ENCODE measurements around the gene KCNJ14.

KCNJ14 gene

DNA sequence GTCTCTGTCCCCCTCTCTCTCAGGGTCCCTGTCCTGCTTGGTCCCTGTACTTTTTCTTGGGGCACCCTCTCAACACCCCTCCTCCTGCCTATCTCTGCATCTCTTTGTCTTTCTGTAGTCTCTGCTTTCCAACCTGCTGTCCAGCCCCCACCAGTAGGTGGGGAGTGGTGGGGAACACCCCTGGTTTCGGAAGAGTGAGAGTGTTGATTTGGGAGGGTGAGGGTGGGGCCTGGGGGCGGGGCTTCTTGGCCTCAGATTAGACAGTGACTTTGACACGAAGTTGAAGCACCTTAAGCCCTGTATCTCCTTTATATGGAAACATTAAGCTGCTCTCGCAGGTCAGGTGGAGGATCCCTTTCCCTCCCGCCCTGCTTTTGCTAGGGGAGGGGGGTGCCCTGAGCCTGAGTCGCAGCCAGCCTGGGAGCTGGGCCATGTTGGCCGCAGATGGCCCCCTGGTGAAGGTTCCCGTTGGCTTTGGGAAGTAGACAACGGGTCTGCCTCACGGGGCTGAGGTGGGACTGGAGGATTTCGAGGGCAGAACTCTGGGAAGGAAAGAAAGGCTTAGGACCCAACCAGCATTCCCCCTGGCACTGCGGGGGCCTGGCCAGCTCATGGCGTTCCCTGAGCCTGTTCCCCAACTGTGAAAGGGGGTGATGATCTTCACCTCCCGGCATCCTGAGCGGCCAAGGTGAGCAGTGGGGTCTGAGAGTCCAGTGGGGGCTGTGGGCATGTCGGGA, at the start of gene KCNJ14:
KCNJ14 (plus strand) TSS at position 404 of the 737 bp plus-strand sequence. CDS start 6,151 bp downstream, outside the sequence.
- Histone ChIP-seq H3K27ac (ENCODE audit: low read depth, low read length) (no peak within 1 kb of the TSS), H3K9me2 (replicated peaks; ENCODE audit: insufficient read depth, low read length) (no peaks in the 10 kb centered on the region), H3K27me3 (ENCODE audit: low read length) (no peaks in the 10 kb centered on the region), H3K4me2 (ENCODE audit: low read depth, low read length, poor library complexity, severe bottlenecking) (no peak within 1 kb of the TSS), H3K79me2 (ENCODE audit: insufficient read depth, low read length) (peaks cover 5% of the 10 kb centered on the region), H3K9ac (ENCODE audit: low read length) (no peak within 1 kb of the TSS), H4K20me1 (ENCODE audit: low read depth, low read length) (no peaks in the 10 kb centered on the region), H3K9me3 (ENCODE audit: insufficient read depth, low read length) (no peaks in the 10 kb centered on the region), H2AFZ (ENCODE audit: low read depth, low read length, severe bottlenecking) (no peak within 1 kb of the TSS), H3K4me3 (ENCODE audit: insufficient read depth, low read length, poor library complexity, severe bottlenecking) (no peak within 1 kb of the TSS), H3F3A (ENCODE audit: insufficient read depth) (no peaks in the 10 kb centered on the region), H3K36me3 (ENCODE audit: low read length) (no peaks in the 10 kb centered on the region)
- TF ChIP-seq, protein P1, sequence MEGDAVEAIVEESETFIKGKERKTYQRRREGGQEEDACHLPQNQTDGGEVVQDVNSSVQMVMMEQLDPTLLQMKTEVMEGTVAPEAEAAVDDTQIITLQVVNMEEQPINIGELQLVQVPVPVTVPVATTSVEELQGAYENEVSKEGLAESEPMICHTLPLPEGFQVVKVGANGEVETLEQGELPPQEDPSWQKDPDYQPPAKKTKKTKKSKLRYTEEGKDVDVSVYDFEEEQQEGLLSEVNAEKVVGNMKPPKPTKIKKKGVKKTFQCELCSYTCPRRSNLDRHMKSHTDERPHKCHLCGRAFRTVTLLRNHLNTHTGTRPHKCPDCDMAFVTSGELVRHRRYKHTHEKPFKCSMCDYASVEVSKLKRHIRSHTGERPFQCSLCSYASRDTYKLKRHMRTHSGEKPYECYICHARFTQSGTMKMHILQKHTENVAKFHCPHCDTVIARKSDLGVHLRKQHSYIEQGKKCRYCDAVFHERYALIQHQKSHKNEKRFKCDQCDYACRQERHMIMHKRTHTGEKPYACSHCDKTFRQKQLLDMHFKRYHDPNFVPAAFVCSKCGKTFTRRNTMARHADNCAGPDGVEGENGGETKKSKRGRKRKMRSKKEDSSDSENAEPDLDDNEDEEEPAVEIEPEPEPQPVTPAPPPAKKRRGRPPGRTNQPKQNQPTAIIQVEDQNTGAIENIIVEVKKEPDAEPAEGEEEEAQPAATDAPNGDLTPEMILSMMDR (IDR thresholded peaks at IDR 0.05; ENCODE audit: insufficient read depth, low read length, poor library complexity, severe bottlenecking), result no peak
- no peak for TF ChIP-seq EZH2phosphoT487 (conservative IDR thresholded peaks at IDR 0.05; ENCODE audit: low read length)

DNA sequence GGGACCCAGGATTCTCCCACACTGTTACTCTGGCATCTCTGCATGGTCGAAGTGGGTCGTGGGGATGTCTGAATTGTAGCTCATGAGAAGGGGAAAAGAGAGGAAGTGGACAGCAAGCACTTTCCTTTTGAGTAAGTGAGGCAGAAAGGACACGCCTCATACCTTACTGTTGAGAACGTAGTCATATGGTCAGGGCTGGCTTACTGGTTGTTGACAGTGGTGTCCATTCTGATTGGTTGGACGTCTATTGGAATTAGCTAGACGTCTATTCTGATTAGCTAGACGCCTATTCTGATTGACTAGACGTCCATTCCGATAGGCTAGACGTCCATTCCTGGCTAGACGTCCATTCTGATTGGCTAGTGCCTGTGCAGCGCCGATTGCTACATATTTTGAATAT, 49.5 kb upstream of the KCNJ14 start:
- H3F3A ChIP-seq (ENCODE audit: insufficient read depth), result no peaks in the 10 kb centered on the region
- no peak overlapping the region for H3K4me2 ChIP-seq (ENCODE audit: low read depth, low read length, poor library complexity, severe bottlenecking)
- H3K27ac ChIP-seq (ENCODE audit: low read depth, low read length), result no peak overlapping the region
- TF ChIP-seq, protein P1 (IDR thresholded peaks at IDR 0.05; ENCODE audit: insufficient read depth, low read length, poor library complexity, severe bottlenecking), result no peak
- no peak for TF ChIP-seq EZH2phosphoT487 (conservative IDR thresholded peaks at IDR 0.05; ENCODE audit: low read length)
- H3K9ac ChIP-seq (ENCODE audit: low read length), result no peak overlapping the region
- H3K9me2 ChIP-seq (replicated peaks; ENCODE audit: insufficient read depth, low read length), result no peaks in the 10 kb centered on the region
- no peaks in the 10 kb centered on the region for H3K79me2 ChIP-seq (ENCODE audit: insufficient read depth, low read length)
- H3K9me3 ChIP-seq (ENCODE audit: insufficient read depth, low read length), result no peaks in the 10 kb centered on the region
- H3K36me3 ChIP-seq (ENCODE audit: low read length), result no peaks in the 10 kb centered on the region
- H3K27me3 ChIP-seq (ENCODE audit: low read length), result no peaks in the 10 kb centered on the region
- no peak overlapping the region for H2AFZ ChIP-seq (ENCODE audit: low read depth, low read length, severe bottlenecking)
- H4K20me1 ChIP-seq (ENCODE audit: low read depth, low read length), result no peaks in the 10 kb centered on the region
- no peak overlapping the region for H3K4me3 ChIP-seq (ENCODE audit: insufficient read depth, low read length, poor library complexity, severe bottlenecking)

DNA sequence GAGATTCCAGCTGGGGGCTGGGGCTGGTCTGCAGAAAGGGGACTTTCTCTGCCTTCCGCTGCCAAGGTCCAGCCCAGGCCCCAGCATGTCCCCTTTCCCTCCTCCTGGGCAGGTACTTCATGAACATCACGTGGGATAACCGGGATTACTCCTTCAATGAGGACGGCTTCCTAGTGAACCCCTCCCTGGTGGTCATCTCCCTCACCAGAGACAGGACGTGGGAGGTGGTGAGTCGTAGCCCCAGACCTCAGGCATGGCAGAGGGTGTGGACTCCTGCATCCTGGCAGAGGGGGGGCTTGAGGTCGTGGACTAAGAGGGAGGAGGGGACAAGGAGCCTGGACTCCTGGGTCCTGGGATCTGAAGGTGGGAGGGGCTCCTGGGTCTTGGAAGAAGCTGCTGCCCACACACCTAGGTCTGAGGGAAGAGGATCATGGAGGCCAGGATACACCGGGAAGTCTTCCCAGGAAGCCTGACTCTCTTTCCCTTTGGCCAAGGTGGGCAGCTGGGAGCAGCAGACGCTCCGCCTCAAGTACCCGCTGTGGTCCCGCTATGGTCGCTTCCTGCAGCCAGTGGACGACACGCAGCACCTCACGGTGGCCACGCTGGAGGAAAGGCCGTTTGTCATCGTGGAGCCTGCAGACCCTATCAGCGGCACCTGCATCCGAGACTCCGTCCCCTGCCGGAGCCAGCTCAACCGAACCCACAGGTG, 41.3 kb upstream of the KCNJ14 start:
- no peaks in the 10 kb centered on the region for H3K9me3 ChIP-seq (ENCODE audit: insufficient read depth, low read length)
- H3K27ac ChIP-seq (ENCODE audit: low read depth, low read length), result no peak overlapping the region
- H3K79me2 ChIP-seq (ENCODE audit: insufficient read depth, low read length), result no peaks in the 10 kb centered on the region
- no peaks in the 10 kb centered on the region for H3K9me2 ChIP-seq (replicated peaks; ENCODE audit: insufficient read depth, low read length)
- no peak overlapping the region for H3K4me3 ChIP-seq (ENCODE audit: insufficient read depth, low read length, poor library complexity, severe bottlenecking)
- no peak overlapping the region for H3K4me2 ChIP-seq (ENCODE audit: low read depth, low read length, poor library complexity, severe bottlenecking)
- H4K20me1 ChIP-seq (ENCODE audit: low read depth, low read length), result no peaks in the 10 kb centered on the region
- H3K36me3 ChIP-seq (ENCODE audit: low read length), result no peaks in the 10 kb centered on the region
- H3K9ac ChIP-seq (ENCODE audit: low read length), result no peak overlapping the region
- H3K27me3 ChIP-seq (ENCODE audit: low read length), result no peaks in the 10 kb centered on the region
- no peaks in the 10 kb centered on the region for H3F3A ChIP-seq (ENCODE audit: insufficient read depth)
- TF ChIP-seq, protein P1 (IDR thresholded peaks at IDR 0.05; ENCODE audit: insufficient read depth, low read length, poor library complexity, severe bottlenecking), result no peak
- TF ChIP-seq EZH2phosphoT487 (conservative IDR thresholded peaks at IDR 0.05; ENCODE audit: low read length), result no peak
- H2AFZ ChIP-seq (ENCODE audit: low read depth, low read length, severe bottlenecking), result no peak overlapping the region

Measured in SU-DHL-6 (cell line).